ENCODE results near the gene TSPAN15.

- TF ChIP-seq CTCF (conservative IDR thresholded peaks at IDR 0.05; ENCODE audit: low read length): no peak
- no peak for TF ChIP-seq EZH2phosphoT487 (IDR thresholded peaks at IDR 0.05; ENCODE audit: borderline replicate concordance)
Measured at GRCh38 chr10:69553328-69553727, 102.1 kb downstream of the TSPAN15 start.
